Nephron progenitor cell (in vitro differentiated cells): ENCODE results near the gene APBB3.
"Not testable (repeated sequence)": the region's sequence is repeated elsewhere in the genome, so short reads cannot be mapped to it uniquely, and the experiment has no call there.

Source experiments
- DNase-seq: peaks from one replicate; pipeline ENCODE4 v3.0.0; 2021
- H3K27ac Mint-ChIP-seq: 2 replicates; pipeline ENCODE4 v1.8.0; 2021; ENCODE audit warnings: mild to moderate bottlenecking, moderate library complexity, mixed read lengths
- H3K27me3 Mint-ChIP-seq: 2 replicates; pipeline ENCODE4 v1.8.0; 2021; ENCODE audit warnings: mild to moderate bottlenecking, low read depth, mixed read lengths; ENCODE audit not compliant: poor library complexity
- H3K36me3 Mint-ChIP-seq: 2 replicates; pipeline ENCODE4 v1.8.0; 2021; ENCODE audit warnings: low read depth, mixed read lengths
- H3K4me1 Mint-ChIP-seq: 2 replicates; pipeline ENCODE4 v1.8.0; 2021; ENCODE audit warnings: mixed read lengths
- H3K4me3 Mint-ChIP-seq: 2 replicates; pipeline ENCODE4 v1.8.0; 2021; ENCODE audit warnings: mild to moderate bottlenecking, moderate library complexity, mixed read lengths
- H3K9me3 Mint-ChIP-seq: 2 replicates; pipeline ENCODE4 v1.8.0; 2021; ENCODE audit warnings: mild to moderate bottlenecking, moderate library complexity, mixed read lengths
- CTCF ChIP-seq: fragments of 200-600 bp; sonication (generic); IDR thresholded peaks from 2 replicates; pipeline ENCODE4 v1.5.0; 2021; ENCODE audit warnings: antibody characterized with exemption

The APBB3 gene

GRCh38 chr5:140587495-140587894 lies 23.1 kb upstream of the APBB3 start:
- Mint-ChIP-seq H3K27ac (no peak overlapping the region), H3K27me3 (peaks cover 36% of the 10 kb centered on the region)
- no peak for TF ChIP-seq CTCF

DNA sequence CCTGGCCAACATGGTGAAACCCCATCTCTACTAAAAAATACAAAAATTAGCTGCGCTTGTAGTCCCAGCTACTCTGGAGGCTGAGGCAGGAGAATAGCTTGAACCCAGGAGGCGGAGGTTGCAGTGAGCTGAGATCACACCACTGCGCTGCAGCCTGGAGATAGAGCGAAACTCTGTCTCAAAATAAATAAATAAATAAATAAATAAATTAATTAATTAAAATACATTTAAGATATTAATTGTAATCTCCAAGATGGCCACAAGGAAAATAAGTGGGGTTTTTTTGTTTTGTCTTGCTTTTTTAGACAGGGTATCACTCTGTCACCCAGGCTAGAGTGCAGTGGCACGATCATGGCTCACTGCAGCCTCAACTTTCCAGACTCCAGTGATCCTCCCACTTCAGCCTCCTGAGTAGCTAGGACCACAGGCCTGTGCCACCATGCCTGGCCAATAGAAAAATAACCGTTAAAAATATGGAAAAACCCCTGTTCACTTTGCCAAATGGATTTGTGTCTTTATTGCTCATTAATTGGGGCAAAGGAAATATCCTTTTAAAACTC lies 14.9 kb upstream of the APBB3 start:
- not testable (repeated sequence) for H3K4me1 Mint-ChIP-seq, H3K4me3 Mint-ChIP-seq, H3K36me3 Mint-ChIP-seq, DNase-seq, H3K27ac Mint-ChIP-seq
- peaks cover 16% of the 10 kb centered on the region for H3K9me3 Mint-ChIP-seq
- peaks cover 52% of the 10 kb centered on the region for H3K27me3 Mint-ChIP-seq

More at GRCh38 chr5:140587495-140587894, 23.1 kb upstream of the APBB3 start:
- Mint-ChIP-seq H3K36me3 (no peaks in the 10 kb centered on the region), H3K4me3 (no peak overlapping the region), H3K9me3 (peaks cover 13% of the 10 kb centered on the region), H3K4me1 (no peaks in the 10 kb centered on the region)
- DNase-seq, result no peak

DNA sequence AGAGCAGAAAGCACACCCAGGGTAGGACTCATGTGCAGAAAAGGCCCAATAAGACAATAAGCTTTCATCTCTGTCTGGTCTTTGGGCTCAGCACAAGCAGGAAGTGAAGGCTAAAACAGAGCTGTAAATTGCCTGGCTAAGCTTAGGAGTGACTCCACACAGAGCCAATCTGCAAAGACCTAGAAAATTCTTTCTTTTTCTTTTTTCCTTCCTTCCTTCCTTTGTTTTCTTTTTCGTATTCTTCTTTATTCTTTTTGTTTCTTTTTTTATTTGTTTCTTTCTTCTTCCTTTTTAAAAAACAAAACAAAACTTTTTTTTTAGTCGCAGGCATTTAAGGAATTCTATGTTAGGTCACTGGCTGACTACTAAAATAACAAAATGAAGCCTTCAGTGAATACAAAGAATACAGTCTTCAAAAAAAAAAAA lies 12.4 kb upstream of the APBB3 start:
- Mint-ChIP-seq H3K9me3 (peaks cover 3% of the 10 kb centered on the region), H3K27me3 (peaks cover 41% of the 10 kb centered on the region), H3K4me3 (no peak overlapping the region), H3K27ac (no peak overlapping the region), H3K36me3 (no peaks in the 10 kb centered on the region), H3K4me1 (no peaks in the 10 kb centered on the region)
- no peak for DNase-seq
- no peak for TF ChIP-seq CTCF

GRCh38 chr5:140575309-140575708 lies 10.9 kb upstream of the APBB3 start:
- no peaks in the 10 kb centered on the region for H3K36me3 Mint-ChIP-seq
- H3K27ac Mint-ChIP-seq, result no peak overlapping the region
- H3K4me1 Mint-ChIP-seq, result no peaks in the 10 kb centered on the region
- no peak for DNase-seq
- no peak for TF ChIP-seq CTCF
- peaks cover 28% of the 10 kb centered on the region for H3K27me3 Mint-ChIP-seq
- peaks cover 3% of the 10 kb centered on the region for H3K9me3 Mint-ChIP-seq
- no peak overlapping the region for H3K4me3 Mint-ChIP-seq

GRCh38 chr5:140574165-140574564 lies 9.8 kb upstream of the APBB3 start:
- H3K27ac Mint-ChIP-seq, result no peak overlapping the region
- no peak overlapping the region for H3K4me3 Mint-ChIP-seq
- peaks cover 3% of the 10 kb centered on the region for H3K9me3 Mint-ChIP-seq
- no peak for DNase-seq
- TF ChIP-seq CTCF, result no peak
- H3K4me1 Mint-ChIP-seq, result no peaks in the 10 kb centered on the region
- peaks cover 18% of the 10 kb centered on the region for H3K27me3 Mint-ChIP-seq
- H3K36me3 Mint-ChIP-seq, result no peaks in the 10 kb centered on the region

GRCh38 chr5:140573683-140574082 lies 9.3 kb upstream of the APBB3 start:
- TF ChIP-seq CTCF, result no peak
- Mint-ChIP-seq H3K36me3 (no peaks in the 10 kb centered on the region), H3K27ac (no peak overlapping the region), H3K9me3 (peaks cover 3% of the 10 kb centered on the region), H3K27me3 (peaks cover 18% of the 10 kb centered on the region), H3K4me3 (no peak overlapping the region), H3K4me1 (no peaks in the 10 kb centered on the region)
- DNase-seq, result no peak
